ENCODE results near the gene CCNE1. TPM values are rescaled to one million over a fixed set of nuclear protein-coding genes. Genes with fewer than 3 reads are reported as not detected.

Gene CCNE1
- total RNA-seq, 1 experiment from 2014 or later = 40.2 TPM

- Histone ChIP-seq H3T11ph (ENCODE audit: low read length) (no peak overlapping the region), H3K56ac (ENCODE audit: insufficient read length, low read depth, low read length) (no peak overlapping the region), H2BK120ac (ENCODE audit: low read depth, low read length, poor library complexity, severe bottlenecking) (no peak overlapping the region), H3K4me1 (ENCODE audit: insufficient read depth, low read length) (no peaks in the 10 kb centered on the region), H3K9me3 (ENCODE audit: control insufficient read depth, low read depth, low read length) (no peaks in the 10 kb centered on the region), H4K20me1 (ENCODE audit: control insufficient read depth, insufficient read depth, insufficient read length) (no peaks in the 10 kb centered on the region), H2AFZ (ENCODE audit: low read length) (no peak overlapping the region), H3K79me2 (ENCODE audit: insufficient read depth, low read length) (no peaks in the 10 kb centered on the region), H2BK20ac (ENCODE audit: low read depth, low read length, poor library complexity, severe bottlenecking) (no peak overlapping the region), H3K14ac (ENCODE audit: insufficient read depth, low read length) (no peak overlapping the region), H3K79me1 (ENCODE audit: insufficient read depth, low read depth, low read length, poor library complexity, severe bottlenecking) (no peaks in the 10 kb centered on the region), H2BK5ac (ENCODE audit: insufficient read length, low read length) (no peak overlapping the region), H3K18ac (ENCODE audit: insufficient read length, low read depth, low read length) (no peak overlapping the region), H2BK12ac (ENCODE audit: insufficient read length, low read depth, low read length) (no peak overlapping the region), H4K91ac (ENCODE audit: insufficient read length, low read depth, low read length) (no peak overlapping the region), H3K4me2 (ENCODE audit: insufficient read depth, insufficient read length, low read length) (no peak overlapping the region), H3K23ac (ENCODE audit: insufficient read length, low read depth, low read length) (no peak overlapping the region), H3K23me2 (ENCODE audit: insufficient read length, low read depth, low read length, poor library complexity, severe bottlenecking) (no peaks in the 10 kb centered on the region), H3K27me3 (ENCODE audit: insufficient read depth, low read length) (no peaks in the 10 kb centered on the region), H2BK15ac (ENCODE audit: low read depth, low read length) (no peak overlapping the region), H3K4ac (ENCODE audit: low read depth, low read length) (no peak overlapping the region), H4K8ac (replicated peaks; ENCODE audit: insufficient read length, low read depth, low read length) (no peak overlapping the region), H4K5ac (ENCODE audit: insufficient read length, low read depth, low read length) (no peak overlapping the region), H3K27ac (ENCODE audit: insufficient read length, low read depth, low read length) (no peak overlapping the region), H2AK5ac (ENCODE audit: insufficient read length, low read length) (no peak overlapping the region), H3K9ac (ENCODE audit: extremely low read depth, insufficient read length, low read length) (no peak overlapping the region)
- no peak for DNase-seq
- peaks cover 5% of the 10 kb centered on the region in 2 experiments; a peak in 2 of 4 replicates for H3K4me1 Mint-ChIP-seq
- H3K27me3 Mint-ChIP-seq (ENCODE audit: low read depth) = peaks cover 2% of the 10 kb centered on the region; the same call in 1 of the 2 replicates
- no peaks in the 10 kb centered on the region for H3K36me3 Mint-ChIP-seq (ENCODE audit: insufficient read depth in 1 of 3, low read depth in 3 of 3)
- TF ChIP-seq, protein P1, sequence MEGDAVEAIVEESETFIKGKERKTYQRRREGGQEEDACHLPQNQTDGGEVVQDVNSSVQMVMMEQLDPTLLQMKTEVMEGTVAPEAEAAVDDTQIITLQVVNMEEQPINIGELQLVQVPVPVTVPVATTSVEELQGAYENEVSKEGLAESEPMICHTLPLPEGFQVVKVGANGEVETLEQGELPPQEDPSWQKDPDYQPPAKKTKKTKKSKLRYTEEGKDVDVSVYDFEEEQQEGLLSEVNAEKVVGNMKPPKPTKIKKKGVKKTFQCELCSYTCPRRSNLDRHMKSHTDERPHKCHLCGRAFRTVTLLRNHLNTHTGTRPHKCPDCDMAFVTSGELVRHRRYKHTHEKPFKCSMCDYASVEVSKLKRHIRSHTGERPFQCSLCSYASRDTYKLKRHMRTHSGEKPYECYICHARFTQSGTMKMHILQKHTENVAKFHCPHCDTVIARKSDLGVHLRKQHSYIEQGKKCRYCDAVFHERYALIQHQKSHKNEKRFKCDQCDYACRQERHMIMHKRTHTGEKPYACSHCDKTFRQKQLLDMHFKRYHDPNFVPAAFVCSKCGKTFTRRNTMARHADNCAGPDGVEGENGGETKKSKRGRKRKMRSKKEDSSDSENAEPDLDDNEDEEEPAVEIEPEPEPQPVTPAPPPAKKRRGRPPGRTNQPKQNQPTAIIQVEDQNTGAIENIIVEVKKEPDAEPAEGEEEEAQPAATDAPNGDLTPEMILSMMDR (conservative IDR thresholded peaks at IDR 0.05) = no peak
- no CpG with 5 or more reads among the region's 12 CpGs for WGBS (ENCODE audit: extremely low coverage, insufficient read length, low lambda C conversion rate)
- no peak overlapping the region for H3K27ac Mint-ChIP-seq
- H3K4me3 Mint-ChIP-seq = no peak overlapping the region
- H3K9me3 Mint-ChIP-seq = peaks cover 0 to 2% of the 10 kb centered on the region in 2 experiments; a peak in 1 of 5 replicates
Observed at GRCh38 chr19:29783627-29784190, 28.1 kb upstream of the CCNE1 start.

All from H9 (cell line).